SU-DHL-6 (cell line): ENCODE measurements around the gene TMEM141.

Source experiments
- H2AFZ ChIP-seq: fragments of 200-600 bp; sonication (generic); 2 replicates; pipeline ENCODE4 v1.6.1; 2014; ENCODE audit warnings: low read depth, mild to moderate bottlenecking, moderate library complexity, mixed read lengths, antibody characterized with exemption, low read length; ENCODE audit not compliant: severe bottlenecking
- H3F3A ChIP-seq: fragments of 200-600 bp; shearing (Covaris generic); 2 replicates; pipeline ENCODE4 v1.6.0; 2016; ENCODE audit warnings: antibody characterized with exemption, mild to moderate bottlenecking; ENCODE audit not compliant: insufficient read depth
- H3K27ac ChIP-seq: fragments of 200-600 bp; sonication (generic); 2 replicates; pipeline ENCODE4 v1.5.1; 2016; ENCODE audit warnings: low read depth, mild to moderate bottlenecking, low read length, moderate library complexity, mixed read lengths
- H3K27me3 ChIP-seq: fragments of 200-600 bp; sonication (generic), shearing (Covaris generic); 2 replicates; pipeline ENCODE4 v1.6.0; 2014; ENCODE audit warnings: mild to moderate bottlenecking, low read length
- H3K36me3 ChIP-seq: fragments of 200-600 bp; sonication (generic); 2 replicates; pipeline ENCODE4 v1.6.1; 2014; ENCODE audit warnings: mild to moderate bottlenecking, low read length, mixed read lengths
- H3K4me2 ChIP-seq: fragments of 300-600, 200-600 bp; shearing (Covaris generic), sonication (generic); 2 replicates; pipeline ENCODE4 v1.6.0; 2014; ENCODE audit warnings: low read length, low read depth, mild to moderate bottlenecking; ENCODE audit not compliant: poor library complexity, severe bottlenecking
- H3K4me3 ChIP-seq: fragments of 200-600 bp; sonication (generic); 2 replicates; pipeline ENCODE4 v1.5.1; 2014; ENCODE audit warnings: antibody characterized with exemption, low read length, mild to moderate bottlenecking, mixed read lengths; ENCODE audit not compliant: insufficient read depth, poor library complexity, severe bottlenecking
- H3K79me2 ChIP-seq: fragments of 200-600 bp; sonication (generic); 2 replicates; pipeline ENCODE4 v1.6.1; 2014; ENCODE audit warnings: mild to moderate bottlenecking, low read length, moderate library complexity; ENCODE audit not compliant: insufficient read depth
- H3K9ac ChIP-seq: fragments of 200-600 bp; sonication (generic); 2 replicates; pipeline ENCODE4 v1.7.0; 2014; ENCODE audit warnings: mild to moderate bottlenecking, low read length
- H3K9me2 ChIP-seq: fragments of 200-600 bp; sonication (generic); replicated peaks from 2 replicates; pipeline ENCODE4 v1.6.1; 2014; ENCODE audit warnings: low read length; ENCODE audit not compliant: insufficient read depth
- H3K9me3 ChIP-seq: fragments of 200-600 bp; sonication (generic); 2 replicates; pipeline ENCODE4 v1.6.1; 2014; ENCODE audit warnings: low read length, mixed read lengths; ENCODE audit not compliant: insufficient read depth
- H4K20me1 ChIP-seq: fragments of 200-600 bp; sonication (generic); 2 replicates; pipeline ENCODE4 v1.6.1; 2014; ENCODE audit warnings: low read depth, mild to moderate bottlenecking, antibody characterized with exemption, low read length, moderate library complexity, mixed read lengths
- EZH2phosphoT487 ChIP-seq: fragments of 200-600 bp; sonication (generic), shearing (Covaris generic); conservative IDR thresholded peaks from 2 replicates; pipeline ENCODE4 v1.6.1; 2018; ENCODE audit warnings: mild to moderate bottlenecking, antibody characterized with exemption, low read length, moderate library complexity, mixed read lengths
- TF ChIP-seq, protein P1 (sequence below): fragments of 200-600 bp; sonication (generic); IDR thresholded peaks from one replicate; pipeline ENCODE4 v1.5.1; 2017; ENCODE audit warnings: antibody characterized with exemption, mild to moderate bottlenecking, low read length, moderate library complexity; ENCODE audit not compliant: insufficient read depth, poor library complexity, severe bottlenecking

The TMEM141 gene

DNA sequence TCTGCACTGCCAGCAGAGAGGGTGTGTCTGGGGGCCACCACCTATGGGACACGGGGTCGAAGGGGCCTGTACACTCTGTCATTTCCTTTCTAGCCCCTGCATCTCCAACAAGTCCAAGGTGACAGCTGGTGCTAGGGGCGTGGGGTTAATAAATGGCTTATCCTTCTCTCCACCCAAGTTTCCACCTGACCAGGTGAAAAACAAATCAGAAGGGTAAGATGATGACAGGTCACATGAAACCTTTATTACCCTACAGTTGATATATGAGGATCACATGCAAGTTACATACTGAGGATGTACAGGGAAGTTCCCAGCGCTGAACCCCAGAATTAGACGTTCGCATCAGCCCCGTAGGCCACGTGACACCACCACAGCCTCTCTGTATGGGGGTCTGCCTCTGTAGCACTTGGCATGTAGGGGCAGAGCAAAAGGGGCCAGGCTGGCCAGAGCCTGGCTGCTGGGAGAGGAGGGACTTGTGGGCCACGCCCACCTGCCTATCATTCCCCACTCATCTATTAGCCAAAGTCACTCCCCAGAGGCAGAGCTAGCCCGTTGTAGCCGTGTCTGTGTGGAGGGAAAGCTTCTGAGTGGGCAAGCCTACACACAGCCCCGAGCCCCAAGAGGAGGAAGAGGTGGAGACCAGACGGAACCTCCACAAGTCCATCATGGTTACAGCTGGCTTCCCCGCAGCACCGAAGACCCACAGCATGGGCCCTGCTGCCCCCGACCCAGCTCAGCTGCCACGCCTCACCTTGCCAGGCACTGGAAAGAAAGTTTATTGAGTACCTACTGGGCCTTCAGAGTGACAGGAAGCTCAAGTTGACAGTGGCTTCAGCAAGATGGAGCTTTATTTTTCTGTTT is 2.2 kb downstream of the TMEM141 start:
- Histone ChIP-seq H3K27ac (no peak overlapping the region), H4K20me1 (no peaks in the 10 kb centered on the region), H3F3A (peaks cover 6% of the 10 kb centered on the region; the same call in 1 of the 2 replicates), H3K9ac (no peak overlapping the region), H3K4me3 (no peak overlapping the region), H3K27me3 (no peaks in the 10 kb centered on the region), H3K79me2 (no peaks in the 10 kb centered on the region), H2AFZ (no peak overlapping the region), H3K9me2 (no peaks in the 10 kb centered on the region), H3K4me2 (no peak overlapping the region), H3K9me3 (no peaks in the 10 kb centered on the region), H3K36me3 (no peaks in the 10 kb centered on the region)
- TF ChIP-seq EZH2phosphoT487, result no peak
- TF ChIP-seq, protein P1, sequence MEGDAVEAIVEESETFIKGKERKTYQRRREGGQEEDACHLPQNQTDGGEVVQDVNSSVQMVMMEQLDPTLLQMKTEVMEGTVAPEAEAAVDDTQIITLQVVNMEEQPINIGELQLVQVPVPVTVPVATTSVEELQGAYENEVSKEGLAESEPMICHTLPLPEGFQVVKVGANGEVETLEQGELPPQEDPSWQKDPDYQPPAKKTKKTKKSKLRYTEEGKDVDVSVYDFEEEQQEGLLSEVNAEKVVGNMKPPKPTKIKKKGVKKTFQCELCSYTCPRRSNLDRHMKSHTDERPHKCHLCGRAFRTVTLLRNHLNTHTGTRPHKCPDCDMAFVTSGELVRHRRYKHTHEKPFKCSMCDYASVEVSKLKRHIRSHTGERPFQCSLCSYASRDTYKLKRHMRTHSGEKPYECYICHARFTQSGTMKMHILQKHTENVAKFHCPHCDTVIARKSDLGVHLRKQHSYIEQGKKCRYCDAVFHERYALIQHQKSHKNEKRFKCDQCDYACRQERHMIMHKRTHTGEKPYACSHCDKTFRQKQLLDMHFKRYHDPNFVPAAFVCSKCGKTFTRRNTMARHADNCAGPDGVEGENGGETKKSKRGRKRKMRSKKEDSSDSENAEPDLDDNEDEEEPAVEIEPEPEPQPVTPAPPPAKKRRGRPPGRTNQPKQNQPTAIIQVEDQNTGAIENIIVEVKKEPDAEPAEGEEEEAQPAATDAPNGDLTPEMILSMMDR, result no peak

GRCh38 chr9:136794281-136794999 is 3.3 kb downstream of the TMEM141 start:
- peaks cover 6% of the 10 kb centered on the region; the same call in 1 of the 2 replicates for H3F3A ChIP-seq

GRCh38 chr9:136795000-136795348 is 3.8 kb downstream of the TMEM141 start:
- Histone ChIP-seq H3K79me2 (no peaks in the 10 kb centered on the region), H3K9ac (no peak overlapping the region), H3K27ac (no peak overlapping the region), H3F3A (peaks cover 6% of the 10 kb centered on the region; the same call in 1 of the 2 replicates), H3K4me3 (no peak overlapping the region), H2AFZ (no peak overlapping the region), H3K4me2 (no peak overlapping the region), H4K20me1 (no peaks in the 10 kb centered on the region), H3K27me3 (no peaks in the 10 kb centered on the region), H3K9me2 (no peaks in the 10 kb centered on the region), H3K9me3 (no peaks in the 10 kb centered on the region), H3K36me3 (no peaks in the 10 kb centered on the region)
- TF ChIP-seq, protein P1, result no peak
- no peak for TF ChIP-seq EZH2phosphoT487

More at GRCh38 chr9:136794281-136794999, 3.3 kb downstream of the TMEM141 start:
- H3K9ac ChIP-seq, result no peak overlapping the region
- H3K9me3 ChIP-seq, result no peaks in the 10 kb centered on the region
- H3K4me3 ChIP-seq, result no peak overlapping the region
- no peak overlapping the region for H2AFZ ChIP-seq
- H4K20me1 ChIP-seq, result no peaks in the 10 kb centered on the region
- no peak overlapping the region for H3K27ac ChIP-seq
- no peak overlapping the region for H3K4me2 ChIP-seq
- no peaks in the 10 kb centered on the region for H3K79me2 ChIP-seq
- H3K27me3 ChIP-seq, result no peaks in the 10 kb centered on the region
- no peaks in the 10 kb centered on the region for H3K36me3 ChIP-seq
- no peaks in the 10 kb centered on the region for H3K9me2 ChIP-seq
- no peak for TF ChIP-seq EZH2phosphoT487
- TF ChIP-seq, protein P1, result no peak
